ENCODE measurements around the gene ACSM6.

DNA sequence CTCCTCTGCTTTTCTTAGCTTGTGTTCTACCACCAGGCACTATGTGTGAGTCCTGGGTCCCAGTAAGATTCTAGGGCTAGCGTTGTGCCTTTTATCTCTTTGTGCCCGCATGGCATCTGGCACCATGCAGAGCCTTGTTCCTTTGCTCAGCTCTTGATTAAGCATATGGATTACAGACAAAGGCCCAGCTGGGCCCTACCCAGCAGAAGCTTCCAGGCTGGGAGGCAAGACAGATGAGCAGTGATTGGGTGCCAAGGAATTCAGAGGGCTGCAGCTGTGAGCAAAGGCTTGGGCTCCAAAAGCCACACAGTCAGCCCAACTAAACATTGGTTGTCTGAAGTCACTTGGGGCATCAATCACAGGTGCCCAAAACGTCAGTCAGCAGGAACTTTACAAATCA lies 2.0 kb downstream of the ACSM6 start:
- TF ChIP-seq POLR2AphosphoS5 (IDR thresholded peaks at IDR 0.05; ENCODE audit: low read depth, low read length) (no peak), REST (IDR thresholded peaks at IDR 0.05; ENCODE audit: insufficient read depth in 1 of 2, low read depth in 2 of 2, low read length in 2 of 2) (no peak), SIN3A (IDR thresholded peaks at IDR 0.05; ENCODE audit: borderline replicate concordance, insufficient read depth, low read length) (no peak), FOXP2 (optimal IDR thresholded peaks at IDR 0.05; ENCODE audit: borderline replicate concordance, extremely low read depth, extremely low read length, insufficient read depth) (no peak)
